DLD1 (cell line): ENCODE data around the gene AUNIP.

Source experiments
- in situ Hi-C: cut with HindIII; loops from 2 replicates; pipeline ENCODE4 v1.10.0; 2017; ENCODE audit warnings: low sequenced_read_pairs

The AUNIP gene

DNA sequence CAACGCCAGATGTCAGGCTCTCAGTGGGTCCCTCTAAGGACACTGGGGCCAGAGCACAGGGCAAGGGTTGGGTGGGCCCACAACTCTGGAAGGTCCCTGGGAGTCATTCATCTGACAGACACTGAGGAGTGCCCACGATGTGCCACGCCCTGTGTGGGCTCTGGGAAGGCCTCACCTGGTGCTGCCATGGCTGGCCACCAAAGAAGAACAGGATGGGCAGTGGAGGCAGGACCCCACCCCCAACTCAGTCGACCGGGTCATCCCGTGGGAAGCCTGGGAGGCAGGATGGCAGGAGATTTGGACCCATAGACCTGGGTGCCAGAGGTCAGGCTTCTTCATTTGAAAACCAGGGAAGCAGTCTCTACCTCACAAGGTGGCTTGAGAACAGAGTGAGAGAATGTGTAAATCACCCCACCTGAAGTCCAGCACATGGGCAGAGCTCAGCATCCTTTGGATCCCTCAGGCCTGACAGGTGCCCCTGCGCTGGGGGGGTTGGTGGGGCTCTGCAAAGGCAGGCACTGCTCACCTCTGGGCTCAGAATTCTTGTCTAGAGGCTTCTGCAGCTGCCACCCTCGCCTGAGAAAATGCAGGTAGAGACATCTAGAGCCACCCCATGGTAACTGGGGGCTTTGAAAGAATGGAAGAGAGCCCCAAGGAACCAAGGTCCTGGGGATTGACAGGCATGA is 60.4 kb downstream of the AUNIP start:
- in situ Hi-C loops = loop anchor here (25.0 kb wide), 1 partner anchor 312 kb away; no protein-coding TSS in a partner anchor

DNA sequence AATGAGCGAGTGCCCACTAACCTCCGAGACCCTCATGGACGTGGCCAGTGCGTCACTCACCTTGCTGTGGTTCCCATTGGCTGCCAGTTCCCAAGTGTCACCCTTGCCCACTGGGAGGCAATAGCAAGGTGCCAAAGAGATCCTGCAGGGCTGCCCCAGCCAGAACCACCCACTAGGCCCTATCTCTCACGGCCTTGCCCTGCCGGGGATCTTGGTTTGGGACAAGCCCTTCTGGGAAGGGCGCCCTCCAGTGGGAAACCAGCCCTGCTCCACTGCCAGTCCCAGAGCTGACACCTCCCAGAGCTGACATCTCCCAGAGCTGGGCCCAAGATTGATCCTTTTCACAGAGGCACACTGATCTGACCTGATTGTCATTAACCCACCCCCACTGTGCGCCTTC is 61.3 kb downstream of the AUNIP start:
- in situ Hi-C loops = loop anchor here (25.0 kb wide), 1 partner anchor 311 kb away; no protein-coding TSS in a partner anchor

GRCh38 chr1:25796811-25797458 is 62.3 kb downstream of the AUNIP start:
- in situ Hi-C loops = loop anchor here (25.0 kb wide), 1 partner anchor 310 kb away; no protein-coding TSS in a partner anchor

GRCh38 chr1:25795946-25796810 is 63.1 kb downstream of the AUNIP start:
- in situ Hi-C loops = loop anchor here (25.0 kb wide), 1 partner anchor 309 kb away; no protein-coding TSS in a partner anchor

GRCh38 chr1:25795211-25795610 is 64.0 kb downstream of the AUNIP start:
- in situ Hi-C loops = loop anchor here (25.0 kb wide), 1 partner anchor 308 kb away; no protein-coding TSS in a partner anchor

GRCh38 chr1:25794325-25794724 is 64.9 kb downstream of the AUNIP start:
- in situ Hi-C loops = loop anchor here (25.0 kb wide), 1 partner anchor 307 kb away; no protein-coding TSS in a partner anchor

GRCh38 chr1:25793585-25794170 is 65.6 kb downstream of the AUNIP start:
- in situ Hi-C loops = loop anchor here (25.0 kb wide), 1 partner anchor 306 kb away; no protein-coding TSS in a partner anchor

DNA sequence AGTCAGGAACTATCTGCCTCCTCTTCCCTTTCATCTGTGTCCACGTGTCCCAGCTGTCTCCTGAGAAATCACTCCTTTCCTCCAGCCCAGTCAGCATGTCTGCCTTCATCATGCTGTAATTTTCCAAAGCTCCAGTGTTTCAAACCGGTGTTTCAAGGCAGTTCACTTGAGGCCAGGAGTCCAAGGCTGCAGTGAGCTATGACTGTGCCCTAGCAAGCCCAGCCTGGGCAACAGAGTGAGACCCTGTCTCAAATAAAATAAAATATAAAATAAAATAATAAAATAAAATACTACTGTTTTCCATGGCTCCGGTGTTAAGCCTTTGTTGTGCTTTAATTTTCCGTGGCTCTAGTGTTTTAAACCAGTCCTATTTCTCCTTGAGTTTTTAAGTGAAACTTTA is 67.1 kb downstream of the AUNIP start:
- in situ Hi-C loops = loop anchor here (25.0 kb wide), 1 partner anchor 305 kb away; no protein-coding TSS in a partner anchor

- in situ Hi-C loops = loop anchor here (25.0 kb wide), 1 partner anchor 303 kb away; no protein-coding TSS in a partner anchor
These were observed 68.8 kb downstream of the AUNIP start for GRCh38 chr1:25790472-25790871.

GRCh38 chr1:25787760-25788166 is 71.5 kb downstream of the AUNIP start:
- in situ Hi-C loops = loop anchor here (5.0 to 25.0 kb wide), 3 partner anchors 35 to 300 kb away; no protein-coding TSS in a partner anchor

DNA sequence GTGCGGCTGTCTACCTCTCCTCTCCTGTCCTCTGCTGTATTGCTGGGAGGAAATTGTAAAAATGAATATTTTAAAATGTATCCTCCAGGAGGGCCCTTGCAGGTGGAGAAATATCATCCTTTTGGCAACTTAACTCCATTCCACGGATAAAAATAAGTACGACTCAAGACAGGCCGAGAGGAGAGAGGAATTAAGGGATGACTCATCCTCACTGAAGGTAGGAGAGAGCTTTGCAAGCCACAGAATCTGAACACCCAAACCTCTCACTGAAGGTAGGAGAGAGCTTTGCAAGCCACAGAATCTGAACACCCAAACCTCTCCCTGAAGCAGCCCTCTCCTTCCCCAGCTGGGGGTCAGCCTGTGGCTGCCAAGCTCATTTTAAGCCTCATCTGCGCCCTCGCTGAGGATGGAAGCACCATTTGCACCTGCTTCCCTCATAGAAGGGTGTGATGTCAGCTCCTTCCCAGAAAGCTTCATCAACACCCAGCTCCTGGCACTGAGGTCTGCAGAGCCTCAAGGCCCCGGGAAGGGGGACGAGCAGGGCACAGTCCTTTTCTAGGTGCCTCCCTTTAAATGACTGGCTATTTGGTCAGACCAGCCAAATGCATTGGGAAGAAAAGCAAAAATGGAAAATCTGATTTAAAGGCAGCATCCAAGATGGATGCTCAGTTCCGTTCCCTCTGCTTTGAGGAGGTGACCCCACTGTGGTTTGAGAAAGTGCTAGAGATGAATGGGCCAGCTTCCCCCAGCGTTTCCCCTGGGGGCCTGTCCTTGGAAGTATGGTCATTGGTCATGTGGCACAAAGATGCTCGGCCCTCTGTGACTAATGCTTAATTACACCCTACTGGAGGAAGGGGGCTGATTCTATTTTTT is 72.1 kb downstream of the AUNIP start:
- in situ Hi-C loops = loop anchor here (5.0 to 25.0 kb wide), 3 partner anchors 35 to 300 kb away; no protein-coding TSS in a partner anchor

- in situ Hi-C loops = loop anchor here (5.0 to 25.0 kb wide), 3 partner anchors 33 to 298 kb away; no protein-coding TSS in a partner anchor
These were observed 73.8 kb downstream of the AUNIP start for GRCh38 chr1:25785333-25786067.

- in situ Hi-C loops = loop anchor here (5.0 to 25.0 kb wide), 3 partner anchors 32 to 297 kb away; no protein-coding TSS in a partner anchor
These were observed 74.6 kb downstream of the AUNIP start for GRCh38 chr1:25784575-25785051.
